ENCODE data around the gene CAMK2G.

- TF ChIP-seq CTCF (IDR thresholded peaks at IDR 0.05) (no peak), POLR2AphosphoS5 (IDR thresholded peaks at IDR 0.05) (no peak)
Observed at GRCh38 chr10:73780966-73781365, 93.4 kb downstream of the CAMK2G start.
